GM12878 (cell line): ENCODE measurements around the gene CLSTN2. TPM values are rescaled to one million over a fixed set of nuclear protein-coding genes. Genes with fewer than 3 reads are reported as not detected.
A peak's percentile ranks its signal among the peaks of the same experiment; 100 is the strongest.

Source experiments
- ATAC-seq: fragments of 200-7000 bp; cut with Tn5 transposase; 3 replicates; pipeline ENCODE4 v1.9.1; 2020; ENCODE audit warnings: mild to moderate bottlenecking, moderate library complexity
- BruUV-seq: library from RNA; stranded (reverse); fragments of 400-500 nt; replicated peaks from 2 replicates; lab custom pipeline; 2021; lab: Mats Ljungman, UMichigan
- CTCF ChIA-PET: fragments of 300-600 bp; sonication (Branson Sonifier 250); formaldehyde crosslinking; extraction: SDS; loops from one replicate; lab custom pipeline; 2021; ENCODE audit warnings: inconsistent platforms; lab: Yijun Ruan, JAX
- POLR2A ChIA-PET: fragments of 350-600 bp; formaldehyde crosslinking; extraction: SDS; loops from one replicate; lab custom pipeline; 2021; ENCODE audit warnings: inconsistent platforms; lab: Charles Lee
- RAD21 ChIA-PET: fragments of 300-600 bp; sonication (Branson Sonifier 250); formaldehyde crosslinking; loops from one replicate; lab custom pipeline; 2023; ENCODE audit warnings: antibody characterized with exemption; ENCODE audit not compliant: unreplicated experiment; lab: Charles Lee
- SMC1A ChIA-PET: fragments of 300-600 bp; sonication (Branson Sonifier 250); formaldehyde crosslinking; loops from one replicate; lab custom pipeline; 2023; ENCODE audit not compliant: unreplicated experiment, uncharacterized antibody; lab: Charles Lee
- DNase-seq: peaks from one replicate; pipeline ENCODE4 v3.0.0-alpha.2; 2011; ENCODE audit warnings: low read depth, low spot score
- FAIRE-seq: peaks from 3 replicates; lab custom pipeline; 2011; peaks lifted over from hg19 to GRCh38; lab: Jason Lieb, UNC
- H2AFZ ChIP-seq: 2 replicates; pipeline ENCODE4 v1.6.0; 2011; ENCODE audit warnings: low read depth, low read length, control low read depth; ENCODE audit not compliant: control insufficient read depth
- H3K27ac ChIP-seq: 2 replicates; pipeline ENCODE4 v1.5.1; 2011; ENCODE audit warnings: control low read depth; ENCODE audit not compliant: control insufficient read depth, insufficient read depth
- H3K27me3 ChIP-seq, 2 experiments: replicated peaks in 1 of 2; 2 replicates each; pipeline versions ENCODE4 v1.6.0 to v1.6.1; 2011; ENCODE audit warnings: low read length in 1 of 2; ENCODE audit not compliant: control insufficient read depth in 2 of 2, insufficient read depth in 2 of 2
- H3K36me3 ChIP-seq, 2 experiments: 2 replicates each; pipeline ENCODE4 v1.5.1; 2011; ENCODE audit warnings: low read length in 1 of 2; ENCODE audit not compliant: control insufficient read depth in 2 of 2, insufficient read depth in 2 of 2
- H3K4me1 ChIP-seq: 2 replicates; pipeline ENCODE4 v1.6.1; 2011; ENCODE audit warnings: mild to moderate bottlenecking, low read length, moderate library complexity, mixed read lengths; ENCODE audit not compliant: control insufficient read depth, insufficient read depth
- H3K4me2 ChIP-seq: 2 replicates; pipeline ENCODE4 v1.6.0; 2011; ENCODE audit warnings: control low read depth; ENCODE audit not compliant: control insufficient read depth, insufficient read depth
- H3K4me3 ChIP-seq: fragments of 200-600 bp; sonication (generic); 2 replicates; pipeline ENCODE4 v1.5.1; 2016
- H3K79me2 ChIP-seq: 2 replicates; pipeline ENCODE4 v1.6.0; 2011; ENCODE audit warnings: low read length; ENCODE audit not compliant: control insufficient read depth, insufficient read depth
- H3K9ac ChIP-seq: 2 replicates; pipeline ENCODE4 v1.8.0; 2011; ENCODE audit warnings: low read length, control low read depth, mixed read lengths; ENCODE audit not compliant: control insufficient read depth, insufficient read depth
- H3K9me3 ChIP-seq: replicated peaks from 3 replicates; pipeline ENCODE4 v1.5.1; 2011; ENCODE audit warnings: mild to moderate bottlenecking, low read length; ENCODE audit not compliant: control insufficient read depth, insufficient read depth
- H4K20me1 ChIP-seq: 2 replicates; pipeline ENCODE4 v1.6.0; 2011; ENCODE audit not compliant: control insufficient read depth, insufficient read depth
- CTCF ChIP-seq, 3 experiments: IDR thresholded peaks in 2 of 3; conservative IDR thresholded peaks in 1 of 3; 2 replicates each; pipeline ENCODE4 v1.5.1; 2011; ENCODE audit warnings: low read depth in 3 of 3, low read length in 3 of 3, mild to moderate bottlenecking in 3 of 3, control low read depth in 2 of 3, moderate library complexity in 2 of 3, inconsistent platforms in 1 of 3, mixed read lengths in 1 of 3; ENCODE audit not compliant: control insufficient read depth in 2 of 3, insufficient read depth in 1 of 3; ENCODE audit errors: extremely low read depth in 1 of 3
- NKRF ChIP-seq: fragments of 450-650 bp; conservative IDR thresholded peaks from 2 replicates; pipeline ENCODE4 v1.6.1; 2017; ENCODE audit warnings: mild to moderate bottlenecking, moderate library complexity
- RAD21 ChIP-seq: IDR thresholded peaks from 2 replicates; pipeline ENCODE4 v1.6.1; 2011; ENCODE audit warnings: mild to moderate bottlenecking, low read depth, low read length, moderate library complexity; ENCODE audit not compliant: insufficient read depth
- SMC3 ChIP-seq: IDR thresholded peaks from 2 replicates; pipeline ENCODE4 v1.6.1; 2011; ENCODE audit warnings: low read length, improper control_type of control experiment, borderline replicate concordance
- WGBS: methylation state at CpG from one replicate; pipeline ENCODE4 v1.1.6; 2016; ENCODE audit warnings: low lambda C conversion rate; ENCODE audit not compliant: insufficient replicate concordance, insufficient coverage; ENCODE audit errors: missing lambda C conversion rate; 5-methylcytosine and 5-hydroxymethylcytosine counted together
- in situ Hi-C: fragments of 300-500 bp; cut with MboI; formaldehyde crosslinking; loops from 9 replicates; pipeline ENCODE4 v1.14.3; 2018; ENCODE audit warnings: mixed read lengths
- intact Hi-C: fragments of 100-400 bp; cut with micrococcal nuclease; formaldehyde crosslinking; loops from one replicate; pipeline ENCODE4 v1.14.2; 2022; ENCODE audit not compliant: unreplicated experiment
- polyA plus RNA-seq, 11 experiments: library from polyadenylated mRNA; depleted of rRNA in 4 of 11; unstranded in 6 of 11; stranded (reverse) in 5 of 11; fragments of >200 nt; fragmentation: Nextera tagmentation in 4 of 11; fragmentation: Illumina TruSeq in 1 of 11; extraction: Ambion mirVana in 4 of 11; extraction: Trizol in 1 of 11; gene quantifications; 1 replicate in 1 of 11; 2 replicates in 10 of 11; pipeline versions ENCODE4 v1.2.1 to v1.2.3, GENCODE V29; 2011 to 2016; ENCODE audit warnings: inconsistent platforms in 2 of 11, missing spikeins in 2 of 11, low read depth in 1 of 11
- total RNA-seq, 4 experiments: library from RNA; depleted of rRNA in 3 of 4; stranded (reverse); fragments of >200 nt in 3 of 4; fragmentation: Illumina TruSeq in 1 of 4; extraction: Trizol in 1 of 4; gene quantifications; 2 replicates each; pipeline versions ENCODE4 v1.2.1 to v1.2.3, GENCODE V29; 2013 to 2021

CLSTN2 gene
- total and polyA plus RNA-seq, 10 of the 15 experiments (the other 5 are each of a cell fraction or from before 2014, with no cell fraction given): under 0.01 to 0.10 (median under 0.01) TPM; not detected in 5

- Histone ChIP-seq H4K20me1 (no peaks in the 10 kb centered on the region), H3K27ac (no peak overlapping the region), H3K4me3 (no peak overlapping the region), H3K36me3 (no peaks in the 10 kb centered on the region), H3K79me2 (no peaks in the 10 kb centered on the region), H3K27me3 (no peaks in the 10 kb centered on the region), H3K9me3 (no peaks in the 10 kb centered on the region; the same call in 2 of the 3 replicates), H3K4me1 (no peaks in the 10 kb centered on the region), H2AFZ (no peak overlapping the region), H3K9ac (no peak overlapping the region), H3K4me2 (no peak overlapping the region)
- intact Hi-C loops (loop anchor here (5.0 kb wide), 1 partner anchor 57 kb away; no protein-coding TSS in a partner anchor), in situ Hi-C loops (no loop called here)
- peak; percentile 45; the same call in 2 of the 3 replicates for ATAC-seq
- FAIRE-seq: no peak
- ChIA-PET POLR2A (no interaction called here), RAD21 (interaction anchor here (0.8 kb wide), 1 partner anchor 9 kb away, joined by 7 read pairs; no protein-coding TSS in a partner anchor), CTCF (interaction anchor here (0.6 to 1.4 kb wide), 6 partner anchors 10 to 236 kb away, joined by 3 to 6 read pairs (median 4); no protein-coding TSS in a partner anchor), SMC1A (interaction anchor here (1.2 to 1.9 kb wide), 4 partner anchors 9 to 58 kb away, joined by 3 to 11 read pairs (median 6); no protein-coding TSS in a partner anchor)
- 0% methylated on average over 2 of the region's 2 CpGs for WGBS
- 0 out of 6 replicates have a peak, but pooled peaks of 1 of the 3 experiments have one; percentile 10 for TF ChIP-seq CTCF (IDR thresholded peaks at IDR 0.05 in 2 of 3, conservative IDR thresholded peaks at IDR 0.05 in 1 of 3; ENCODE audit: control insufficient read depth in 2 of 3, extremely low read depth in 1 of 3, insufficient read depth in 1 of 3, low read depth in 3 of 3, low read length in 3 of 3)
- peak; percentile 55 for TF ChIP-seq RAD21
- TF ChIP-seq NKRF: no peak
- peak; percentile 28; the same call in 1 of the 2 replicates for TF ChIP-seq SMC3
- DNase-seq: no peak
- BruUV-seq: no TSS peak
Observed at GRCh38 chr3:140160553-140160952, 225.6 kb downstream of the CLSTN2 start.
